ENCODE data around the gene LLGL2. TPM values are rescaled to one million over a fixed set of nuclear protein-coding genes. Genes with fewer than 3 reads are reported as not detected.

Gene LLGL2
- total RNA-seq, 2 experiments from 2014 or later, result 7.1 to 9.6 TPM

DNA sequence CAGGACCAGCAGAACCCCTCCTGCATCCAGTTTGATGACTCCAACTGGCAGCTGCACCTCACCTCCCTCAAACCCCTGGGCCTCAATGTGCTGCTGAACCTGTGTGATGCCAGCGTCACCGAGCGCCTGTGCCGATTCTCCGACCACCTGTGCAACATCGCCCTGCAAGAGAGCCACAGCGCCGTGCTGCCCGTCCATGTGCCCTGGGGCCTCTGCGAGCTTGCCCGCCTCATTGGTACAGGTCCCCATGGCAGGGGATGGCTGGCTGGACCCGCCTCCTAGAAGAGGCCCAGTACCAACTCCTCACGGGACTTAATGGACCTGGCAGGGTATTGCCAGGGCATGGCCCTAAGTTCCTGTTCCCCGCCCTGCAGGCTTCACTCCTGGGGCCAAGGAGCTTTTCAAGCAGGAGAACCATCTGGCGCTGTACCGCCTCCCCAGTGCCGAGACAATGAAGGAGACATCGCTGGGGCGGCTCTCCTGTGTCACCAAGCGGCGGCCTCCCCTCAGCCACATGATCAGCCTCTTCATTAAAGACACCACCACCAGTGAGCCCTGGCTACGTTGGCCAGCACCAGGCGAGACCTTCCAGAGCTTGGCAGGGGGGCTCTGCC, 32.8 kb upstream of the LLGL2 start:
- Mint-ChIP-seq H3K27me3 (no peaks in the 10 kb centered on the region), H3K27ac (no peak overlapping the region), H3K36me3 (ENCODE audit: low read depth) (peaks cover 8% of the 10 kb centered on the region), H3K4me3 (no peak overlapping the region), H3K9me3 (ENCODE audit: low read depth) (no peaks in the 10 kb centered on the region), H3K4me1 (peaks cover 3% of the 10 kb centered on the region)
- ATAC-seq, result no peak
- CTCF ChIA-PET, result interaction anchor here (1.2 to 1.5 kb wide), 2 partner anchors 10 to 255 kb away, joined by 3 to 4 read pairs; no protein-coding TSS in a partner anchor
- no peak for DNase-seq
- intact Hi-C loops (cut with DNase I, micrococcal nuclease), result no loop called here
- POLR2A ChIA-PET, result no interaction called here

DNA sequence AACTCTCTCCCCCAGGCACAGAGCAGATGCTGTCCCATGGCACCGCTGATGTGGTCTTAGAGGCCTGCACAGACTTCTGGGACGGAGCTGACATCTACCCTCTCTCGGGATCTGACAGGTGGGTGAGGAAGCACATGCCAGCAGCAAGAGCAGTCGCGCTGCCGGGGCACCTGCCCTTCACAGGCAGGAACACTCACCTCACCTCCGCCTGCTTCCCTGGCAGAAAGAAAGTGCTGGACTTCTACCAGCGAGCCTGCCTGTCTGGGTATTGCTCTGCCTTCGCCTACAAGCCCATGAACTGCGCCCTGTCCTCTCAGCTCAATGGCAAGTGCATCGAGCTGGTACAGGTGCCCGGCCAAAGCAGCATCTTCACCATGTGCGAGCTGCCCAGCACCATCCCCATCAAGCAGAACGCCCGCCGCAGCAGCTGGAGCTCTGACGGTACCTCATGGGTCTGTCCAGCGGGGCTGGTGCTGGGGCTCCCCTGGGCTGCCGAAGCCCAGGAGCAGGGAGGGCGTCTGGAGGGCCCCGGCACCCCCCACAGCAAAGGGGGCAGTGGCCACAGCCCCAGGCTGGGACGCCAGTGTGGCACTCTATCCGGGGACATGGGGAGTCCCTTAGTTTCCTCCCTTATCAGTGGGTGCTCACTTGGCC, 31.9 kb upstream of the LLGL2 start:
- Mint-ChIP-seq H3K36me3 (ENCODE audit: low read depth) (peaks cover 9% of the 10 kb centered on the region), H3K27ac (no peak overlapping the region), H3K9me3 (ENCODE audit: low read depth) (no peaks in the 10 kb centered on the region), H3K27me3 (no peaks in the 10 kb centered on the region), H3K4me3 (no peak overlapping the region), H3K4me1 (no peaks in the 10 kb centered on the region)
- POLR2A ChIA-PET, result no interaction called here
- intact Hi-C loops (cut with DNase I, micrococcal nuclease), result no loop called here
- no peak for ATAC-seq
- CTCF ChIA-PET, result interaction anchor here (1.2 to 1.5 kb wide), 2 partner anchors 9 to 254 kb away, joined by 3 to 4 read pairs; no protein-coding TSS in a partner anchor
- DNase-seq, result no peak

GRCh38 chr17:75494326-75494877, 31.1 kb upstream of the LLGL2 start:
- DNase-seq, result no peak
- intact Hi-C loops (cut with DNase I, micrococcal nuclease), result no loop called here
- Mint-ChIP-seq H3K27me3 (no peaks in the 10 kb centered on the region), H3K4me1 (no peaks in the 10 kb centered on the region), H3K27ac (no peak overlapping the region), H3K4me3 (no peak overlapping the region), H3K36me3 (ENCODE audit: low read depth) (peaks cover 11% of the 10 kb centered on the region), H3K9me3 (ENCODE audit: low read depth) (no peaks in the 10 kb centered on the region)
- POLR2A ChIA-PET, result no interaction called here
- CTCF ChIA-PET, result interaction anchor here (0.7 kb wide), 1 partner anchor 62 kb away, joined by 3 read pairs; no protein-coding TSS in a partner anchor
- ATAC-seq, result no peak

GRCh38 chr17:75496005-75496404, 29.5 kb upstream of the LLGL2 start:
- no peaks in the 10 kb centered on the region for H3K4me1 Mint-ChIP-seq
- H3K27ac Mint-ChIP-seq, result no peak overlapping the region
- ATAC-seq, result no peak
- H3K9me3 Mint-ChIP-seq (ENCODE audit: low read depth), result no peaks in the 10 kb centered on the region
- H3K36me3 Mint-ChIP-seq (ENCODE audit: low read depth), result peaks cover 11% of the 10 kb centered on the region
- POLR2A ChIA-PET, result no interaction called here
- CTCF ChIA-PET, result interaction anchor here (1.5 kb wide), 1 partner anchor 9 kb away, joined by 3 read pairs; no protein-coding TSS in a partner anchor
- DNase-seq, result no peak
- no peak overlapping the region for H3K4me3 Mint-ChIP-seq
- intact Hi-C loops (cut with DNase I, micrococcal nuclease), result no loop called here
- no peaks in the 10 kb centered on the region for H3K27me3 Mint-ChIP-seq

DNA sequence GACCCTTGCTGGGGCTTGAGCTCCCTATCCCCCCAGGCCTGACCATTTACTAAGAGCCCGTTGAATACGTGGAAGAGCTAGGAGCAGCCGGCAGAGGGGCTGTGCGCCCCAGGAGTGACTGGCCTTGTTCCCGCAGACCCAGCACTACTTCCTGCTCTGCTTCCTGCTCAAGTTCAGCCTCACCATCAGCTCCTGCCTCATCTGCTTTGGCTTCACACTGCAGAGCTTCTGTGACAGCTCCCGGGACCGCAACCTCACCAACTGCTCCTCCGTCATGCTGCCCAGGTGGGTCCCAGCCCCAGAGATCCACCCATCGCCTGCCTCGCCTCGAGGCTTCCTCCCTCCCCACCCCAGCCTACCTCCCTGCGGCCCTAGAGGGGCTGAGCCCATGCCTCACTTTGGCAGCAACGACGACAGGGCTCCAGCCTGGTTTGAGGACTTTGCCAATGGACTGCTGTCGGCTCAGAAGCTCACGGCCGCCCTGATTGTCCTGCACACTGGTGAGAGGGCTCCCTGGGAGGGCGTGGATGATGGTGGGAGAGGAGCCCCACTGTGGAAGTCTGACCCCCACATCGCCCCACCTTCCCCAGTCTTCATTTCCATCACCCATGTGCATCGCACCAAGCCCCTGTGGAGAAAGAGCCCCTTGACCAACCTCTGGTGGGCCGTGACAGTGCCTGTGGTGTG, 27.3 kb upstream of the LLGL2 start:
- H3K4me1 Mint-ChIP-seq, result no peaks in the 10 kb centered on the region
- ATAC-seq (no peak), DNase-seq (no peak)
- intact Hi-C loops (cut with DNase I, micrococcal nuclease), result no loop called here
- no peak overlapping the region for H3K27ac Mint-ChIP-seq
- no peaks in the 10 kb centered on the region for H3K9me3 Mint-ChIP-seq (ENCODE audit: low read depth)
- ChIA-PET CTCF (interaction anchor here (1.1 kb wide), 1 partner anchor 12 kb away, joined by 3 read pairs; no protein-coding TSS in a partner anchor), POLR2A (no interaction called here)
- H3K36me3 Mint-ChIP-seq (ENCODE audit: low read depth), result peaks cover 6% of the 10 kb centered on the region
- H3K4me3 Mint-ChIP-seq, result no peak overlapping the region
- no peaks in the 10 kb centered on the region for H3K27me3 Mint-ChIP-seq

GRCh38 chr17:75498726-75499213, 26.7 kb upstream of the LLGL2 start:
- DNase-seq (no peak), ATAC-seq (no peak)
- intact Hi-C loops (cut with DNase I, micrococcal nuclease), result no loop called here
- ChIA-PET CTCF (interaction anchor here (0.5 to 0.6 kb wide), 2 partner anchors 44 to 763 kb away, joined by 3 to 4 read pairs; no protein-coding TSS in a partner anchor), POLR2A (no interaction called here)
- no peak overlapping the region for H3K4me3 Mint-ChIP-seq
- no peaks in the 10 kb centered on the region for H3K27me3 Mint-ChIP-seq
- H3K4me1 Mint-ChIP-seq, result no peaks in the 10 kb centered on the region
- H3K27ac Mint-ChIP-seq, result no peak overlapping the region
- no peaks in the 10 kb centered on the region for H3K9me3 Mint-ChIP-seq (ENCODE audit: low read depth)
- peaks cover 6% of the 10 kb centered on the region for H3K36me3 Mint-ChIP-seq (ENCODE audit: low read depth)

GRCh38 chr17:75499313-75500022, 26.0 kb upstream of the LLGL2 start:
- Mint-ChIP-seq H3K27me3 (no peaks in the 10 kb centered on the region), H3K4me1 (no peaks in the 10 kb centered on the region), H3K36me3 (ENCODE audit: low read depth) (peaks cover 6% of the 10 kb centered on the region), H3K4me3 (no peak overlapping the region), H3K27ac (no peak overlapping the region), H3K9me3 (ENCODE audit: low read depth) (no peaks in the 10 kb centered on the region)
- POLR2A ChIA-PET, result no interaction called here
- intact Hi-C loops (cut with DNase I, micrococcal nuclease), result no loop called here
- DNase-seq (no peak), ATAC-seq (no peak)
- CTCF ChIA-PET, result interaction anchor here (0.5 to 0.6 kb wide), 3 partner anchors 45 to 763 kb away, joined by 3 to 4 read pairs (median 3); no protein-coding TSS in a partner anchor

- POLR2A ChIA-PET, result no interaction called here
- Mint-ChIP-seq H3K4me1 (no peaks in the 10 kb centered on the region), H3K27me3 (no peaks in the 10 kb centered on the region), H3K4me3 (no peak overlapping the region), H3K9me3 (ENCODE audit: low read depth) (no peaks in the 10 kb centered on the region), H3K36me3 (ENCODE audit: low read depth) (peaks cover 6% of the 10 kb centered on the region), H3K27ac (no peak overlapping the region)
- DNase-seq (no peak), ATAC-seq (no peak)
- intact Hi-C loops (cut with DNase I, micrococcal nuclease), result no loop called here
- CTCF ChIA-PET, result no interaction called here
Measured at GRCh38 chr17:75500419-75501216, 24.9 kb upstream of the LLGL2 start.

GRCh38 chr17:75501378-75502071, 24.0 kb upstream of the LLGL2 start:
- intact Hi-C loops (cut with DNase I, micrococcal nuclease), result no loop called here
- no peak overlapping the region for H3K4me3 Mint-ChIP-seq
- no peaks in the 10 kb centered on the region for H3K9me3 Mint-ChIP-seq (ENCODE audit: low read depth)
- DNase-seq (no peak), ATAC-seq (no peak)
- H3K27me3 Mint-ChIP-seq, result no peaks in the 10 kb centered on the region
- ChIA-PET CTCF (interaction anchor here (0.5 kb wide), 1 partner anchor 222 kb away, joined by 3 read pairs; no protein-coding TSS in a partner anchor), POLR2A (no interaction called here)
- H3K36me3 Mint-ChIP-seq (ENCODE audit: low read depth), result peaks cover 6% of the 10 kb centered on the region
- no peak overlapping the region for H3K27ac Mint-ChIP-seq
- no peaks in the 10 kb centered on the region for H3K4me1 Mint-ChIP-seq

- Mint-ChIP-seq H3K4me1 (no peaks in the 10 kb centered on the region), H3K4me3 (no peak overlapping the region), H3K9me3 (ENCODE audit: low read depth) (no peaks in the 10 kb centered on the region), H3K27ac (no peak overlapping the region), H3K27me3 (no peaks in the 10 kb centered on the region), H3K36me3 (ENCODE audit: low read depth) (peaks cover 6% of the 10 kb centered on the region)
- CTCF ChIA-PET, result interaction anchor here (0.5 to 1.2 kb wide), 3 partner anchors 9 to 223 kb away, joined by 3 to 4 read pairs (median 3); no protein-coding TSS in a partner anchor
- ATAC-seq (no peak), DNase-seq (no peak)
- POLR2A ChIA-PET, result interaction anchor here (1.0 kb wide), 1 partner anchor 241 kb away, joined by 3 read pairs; the partner anchor contains the start of genes GGA3 and MRPS7
- intact Hi-C loops (cut with DNase I, micrococcal nuclease), result no loop called here
Measured at GRCh38 chr17:75502072-75502720, 23.3 kb upstream of the LLGL2 start.
